T47D (cell line): ENCODE data around the gene PLBD2.
A peak's percentile ranks its signal among the peaks of the same experiment; 100 is the strongest.

Experiments used
- DNase-seq, 2 experiments: peaks; one replicate each; pipeline versions ENCODE4 v3.0.0 to v3.0.0-alpha.2; 2011 to 2012; ENCODE audit warnings: low read depth in 1 of 2, low spot score in 1 of 2
- JUND ChIP-seq: IDR thresholded peaks from 2 replicates; pipeline ENCODE4 v1.6.1; 2012; ENCODE audit warnings: low read depth
- in situ Hi-C: cut with HindIII; loops from 2 replicates; pipeline ENCODE4 v1.10.0; 2016; ENCODE audit warnings: low sequenced_read_pairs, low pct_unique_long_range_greater_than_20kb

Gene PLBD2

GRCh38 chr12:113326775-113327395 is 31.5 kb upstream of the PLBD2 start:
- in situ Hi-C loops, result no loop called here
- no peak for DNase-seq
- TF ChIP-seq JUND, result no peak

GRCh38 chr12:113328368-113328889 is 30.0 kb upstream of the PLBD2 start:
- DNase-seq, result no peak
- no peak for TF ChIP-seq JUND
- in situ Hi-C loops, result no loop called here

GRCh38 chr12:113329022-113329790 is 29.2 kb upstream of the PLBD2 start:
- no peak for TF ChIP-seq JUND
- in situ Hi-C loops, result no loop called here
- no peak for DNase-seq

- in situ Hi-C loops, result no loop called here
- TF ChIP-seq JUND, result no peak
- no peak for DNase-seq
Observed at GRCh38 chr12:113329791-113330417, 28.5 kb upstream of the PLBD2 start.

GRCh38 chr12:113330505-113330904 is 27.9 kb upstream of the PLBD2 start:
- in situ Hi-C loops, result no loop called here
- no peak for DNase-seq
- no peak for TF ChIP-seq JUND

- no peak for DNase-seq
- in situ Hi-C loops, result no loop called here
- no peak for TF ChIP-seq JUND
Observed at GRCh38 chr12:113332688-113333417, 25.5 kb upstream of the PLBD2 start.

- DNase-seq, result no peak
- TF ChIP-seq JUND, result no peak
- in situ Hi-C loops, result no loop called here
Observed at GRCh38 chr12:113333418-113333750, 25.0 kb upstream of the PLBD2 start.

- in situ Hi-C loops, result no loop called here
- peak in 1 of 2 experiments; percentile 26 for DNase-seq
- TF ChIP-seq JUND, result no peak
Observed at GRCh38 chr12:113333877-113334785, 24.3 kb upstream of the PLBD2 start.

GRCh38 chr12:113334786-113335539 is 23.4 kb upstream of the PLBD2 start, which contains the start of gene SLC8B1:
Gene SLC8B1 (minus strand): TSS chr12:113335109. CDS start chr12:113332878, 2,231 bp downstream.
- DNase-seq, result peak; percentile 89 to 91
- no peak for TF ChIP-seq JUND
- in situ Hi-C loops, result no loop called here

- no peak for TF ChIP-seq JUND
- DNase-seq, result no peak
- in situ Hi-C loops, result no loop called here
Observed at GRCh38 chr12:113339540-113339939, 18.8 kb upstream of the PLBD2 start.

GRCh38 chr12:113340061-113340460 is 18.3 kb upstream of the PLBD2 start:
- TF ChIP-seq JUND, result no peak
- no peak for DNase-seq
- in situ Hi-C loops, result no loop called here
